Heart left ventricle (tissue), 16 donors: Measurements from ENCODE around the gene PHLPP2. TPM values are rescaled to one million over a fixed set of nuclear protein-coding genes. Genes with fewer than 3 reads are reported as not detected.

ENCODE experiments used
- ATAC-seq, 4 donors: fragments of 200-7000 bp; cut with Tn5 transposase; one replicate each; pipeline ENCODE4 v1.9.1; 2020 to 2022; ENCODE audit warnings: moderate library complexity in 4 of 4, mild to moderate bottlenecking in 3 of 4, moderate number of reproducible peaks in 1 of 4
- DNase-seq, 5 donors: peaks; one replicate each; pipeline ENCODE4 v3.0.0-alpha.2; 2020
- H3K27ac ChIP-seq, 12 donors: fragments of 200-600 bp; sonication (generic) in 4 of 12; one replicate each; pipeline versions ENCODE4 v1.5.0 to v1.8.0; 2016 to 2022; ENCODE audit warnings: mild to moderate bottlenecking in 2 of 12
- H3K27me3 ChIP-seq, 9 donors: fragments of 200-600 bp; sonication (generic) in 2 of 9; one replicate each; pipeline versions ENCODE4 v1.5.1 to v1.8.0; 2016 to 2022; ENCODE audit warnings: mild to moderate bottlenecking in 3 of 9
- H3K36me3 ChIP-seq, 9 donors: fragments of 200-600 bp; sonication (generic) in 2 of 9; one replicate each; pipeline versions ENCODE4 v1.5.0 to v1.8.0; 2018 to 2022; ENCODE audit warnings: mild to moderate bottlenecking in 2 of 9
- H3K4me1 ChIP-seq, 12 donors: fragments of 200-600 bp; sonication (generic) in 4 of 12; one replicate each; pipeline versions ENCODE4 v1.5.0 to v1.8.0; 2016 to 2022; ENCODE audit warnings: mild to moderate bottlenecking in 3 of 12
- H3K4me3 ChIP-seq, 12 donors: fragments of 200-600 bp; sonication (generic) in 4 of 12; one replicate each; pipeline versions ENCODE4 v1.5.0 to v1.8.0; 2017 to 2022; ENCODE audit warnings: mild to moderate bottlenecking in 9 of 12, moderate library complexity in 4 of 12
- H3K9me3 ChIP-seq, 12 donors: fragments of 200-600 bp; sonication (generic) in 4 of 12; one replicate each; pipeline versions ENCODE4 v1.5.0 to v1.8.0; 2016 to 2022; ENCODE audit warnings: mild to moderate bottlenecking in 1 of 12
- POLR2A ChIP-seq, 2 donors: fragments of 450-650 bp; IDR thresholded peaks; one replicate each; pipeline ENCODE4 v1.6.1; 2017; ENCODE audit warnings: antibody characterized with exemption in 2 of 2, mild to moderate bottlenecking in 2 of 2, moderate library complexity in 2 of 2
- WGBS, 4 donors: extraction: QIAGEN DNeasy Blood & Tissue Kit in 2 of 4; methylation state at CpG; one replicate each; pipeline versions ENCODE4 v1.1.5 to v1.1.7; 2013 to 2018; 5-methylcytosine and 5-hydroxymethylcytosine counted together
- intact Hi-C, 10 donors: fragments of 100-400 bp; cut with DNase I; formaldehyde crosslinking; loops; one replicate each; pipeline versions ENCODE4 v1.11.1 to v1.14.2; 2022
- long read RNA-seq, 3 donors: library from polyadenylated mRNA; unstranded; transcript quantifications; one replicate each; pipeline ENCODE4 v2.0.0, GENCODE V29; 2020 to 2021
- polyA plus RNA-seq, 2 donors: library from polyadenylated mRNA; stranded (reverse); fragments of 200-250 nt; gene quantifications; one replicate each; pipeline ENCODE4 v1.2.3, GENCODE V29; 2013
- total RNA-seq, 9 donors: library from RNA; depleted of rRNA in 2 of 9; stranded (reverse); fragments of >200 nt in 2 of 9; fragmentation: NEBNext Ultra II Directional in 3 of 9; extraction: Animal tissue kit (Norgen Biotek cat#: 25700) in 3 of 9; gene quantifications; one replicate each; pipeline versions ENCODE4 v1.1.0 to v1.2.4, GENCODE V29; 2016 to 2023
- TF ChIP-seq, protein P1 (sequence below), 12 donors: fragments of 200-600 bp; sonication (generic) in 4 of 12; IDR thresholded peaks; one replicate each; pipeline versions ENCODE4 v1.5.0 to v1.8.0; 2018 to 2022; ENCODE audit warnings: antibody characterized with exemption in 12 of 12, mild to moderate bottlenecking in 5 of 12
- donor health status: ischemic (EF 13 %, LVEDD 7.1; RV severe dilation, severe dysfunction).
- donor health status: healthy with polysubstance abuse.
- donor health status: DM: no; HTN: yes; CAD: no.
- donor health status: DM: no; HTN: no; CAD: no.
- donor health status: ischemic (EF 25% LVEDD 6.9; RV normal size, moderate dysfunction).
- donor health status: ischemic (EF 25% LVEDD 5.7; RV mildly dilated, moderate dysfunction).
- donor health status: healthy.
- donor health status: DM: yes; HTN: yes; CAD: no.
- donor health status: ischemic (EF 35%, LVEDD 5.7; RV mildly dilated, moderate dysfunction).
- donor health status: nonischemic (EF 11% LVEDD 7.7; RV severe dilation, severe dysfunction).
- donor health status: DM: yes; HTN: yes; CAD: no.
- donor health status: PGD.
- donor health status: ischemic (EF 29% LVEDD 5.4; RV normal size, mild dysfunction).
- donor health status: nonischemic (EF 23%, LVEDD 6.1; RV moderate dilation, normal function).

The PHLPP2 gene
- total RNA-seq, result 1 to 10 TPM; 2.5 to 7.4 (median 3.6) TPM
- polyA plus RNA-seq, result 1 to 10 TPM in 1 of 2 donors, under 1 TPM in 1; 0.99 to 1.6 TPM
- long read RNA-seq, donor 1, partial matches to known transcripts, result 0 of 1 reads
- long read RNA-seq, donor 1, other reads (novel, unspliced or antisense), result 1 of 1 reads
- long read RNA-seq, donor 2, partial matches to known transcripts, result 0 of 1 reads
- long read RNA-seq, donor 2, other reads (novel, unspliced or antisense), result 1 of 1 reads
- long read RNA-seq, donor 3, full-length matches to known transcripts, result 1 of 3 reads
- long read RNA-seq, donor 3, partial matches to known transcripts, result 1 of 3 reads
- long read RNA-seq, donor 3, other reads (novel, unspliced or antisense), result 1 of 3 reads

DNA sequence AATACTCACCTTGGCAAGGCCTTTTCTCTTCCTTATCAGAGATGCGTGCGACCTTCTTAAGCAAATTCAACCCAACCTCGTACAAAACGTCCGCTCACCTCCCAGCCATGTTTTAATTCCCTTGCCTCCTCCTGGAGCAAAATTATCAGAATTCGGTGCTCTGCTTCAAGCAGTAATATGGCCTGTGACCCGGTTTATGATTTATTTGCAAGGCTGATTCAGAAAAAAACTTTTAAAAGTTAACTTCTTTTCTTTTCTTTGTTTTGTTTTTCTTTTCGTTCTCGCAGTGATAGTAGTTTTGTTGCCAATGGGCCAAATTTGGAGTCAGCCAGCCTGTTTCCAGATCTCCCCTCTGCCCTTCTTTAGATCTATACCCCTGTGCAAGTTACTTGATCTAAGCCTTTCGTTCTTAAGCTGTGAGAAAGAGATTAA is at the start of gene PHLPP2:
Gene PHLPP2 (minus strand): TSS at position 382 of the 432 bp plus-strand sequence. CDS start 9,906 bp downstream, outside the sequence.
- ATAC-seq (no peak), DNase-seq (no peak)
- 32 to 49% (median 35%) methylated on average over 10 of the region's 10 CpGs for WGBS, 4 donors
- intact Hi-C loops, result no loop called here
- H3K27ac ChIP-seq, result peak within 1 kb of the TSS; percentile 80 to 93 (median 86)
- H3K36me3 ChIP-seq, result peaks cover 0 to 5% (median 0%) of the 10 kb centered on the region in 9 donors
- peak within 1 kb of the TSS; percentile 69 to 97 (median 89) for H3K4me3 ChIP-seq
- TF ChIP-seq POLR2A (IDR thresholded peaks at IDR 0.05), result no peak
- TF ChIP-seq, protein P1, sequence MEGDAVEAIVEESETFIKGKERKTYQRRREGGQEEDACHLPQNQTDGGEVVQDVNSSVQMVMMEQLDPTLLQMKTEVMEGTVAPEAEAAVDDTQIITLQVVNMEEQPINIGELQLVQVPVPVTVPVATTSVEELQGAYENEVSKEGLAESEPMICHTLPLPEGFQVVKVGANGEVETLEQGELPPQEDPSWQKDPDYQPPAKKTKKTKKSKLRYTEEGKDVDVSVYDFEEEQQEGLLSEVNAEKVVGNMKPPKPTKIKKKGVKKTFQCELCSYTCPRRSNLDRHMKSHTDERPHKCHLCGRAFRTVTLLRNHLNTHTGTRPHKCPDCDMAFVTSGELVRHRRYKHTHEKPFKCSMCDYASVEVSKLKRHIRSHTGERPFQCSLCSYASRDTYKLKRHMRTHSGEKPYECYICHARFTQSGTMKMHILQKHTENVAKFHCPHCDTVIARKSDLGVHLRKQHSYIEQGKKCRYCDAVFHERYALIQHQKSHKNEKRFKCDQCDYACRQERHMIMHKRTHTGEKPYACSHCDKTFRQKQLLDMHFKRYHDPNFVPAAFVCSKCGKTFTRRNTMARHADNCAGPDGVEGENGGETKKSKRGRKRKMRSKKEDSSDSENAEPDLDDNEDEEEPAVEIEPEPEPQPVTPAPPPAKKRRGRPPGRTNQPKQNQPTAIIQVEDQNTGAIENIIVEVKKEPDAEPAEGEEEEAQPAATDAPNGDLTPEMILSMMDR (IDR thresholded peaks at IDR 0.05), result no peak
- no peaks in the 10 kb centered on the region for H3K9me3 ChIP-seq
- no peaks in the 10 kb centered on the region for H3K27me3 ChIP-seq
- H3K4me1 ChIP-seq, result peaks cover 0 to 43% (median 19%) of the 10 kb centered on the region in 12 donors

- no peak for ATAC-seq
- intact Hi-C loops, result no loop called here
- no peaks in the 10 kb centered on the region for H3K27me3 ChIP-seq
- no peak overlapping the region for H3K4me3 ChIP-seq
- no peaks in the 10 kb centered on the region for H3K9me3 ChIP-seq
- TF ChIP-seq, protein P1 (IDR thresholded peaks at IDR 0.05), result no peak
- TF ChIP-seq POLR2A (IDR thresholded peaks at IDR 0.05), result no peak
- no peak overlapping the region for H3K27ac ChIP-seq
- H3K4me1 ChIP-seq, result peaks cover 0 to 12% (median 2%) of the 10 kb centered on the region in 12 donors
- DNase-seq, result no peak
- H3K36me3 ChIP-seq, result peaks cover 2 to 89% (median 80%) of the 10 kb centered on the region in 9 donors
Observed at GRCh38 chr16:71771571-71771970, 47.1 kb upstream of the PHLPP2 start.

DNA sequence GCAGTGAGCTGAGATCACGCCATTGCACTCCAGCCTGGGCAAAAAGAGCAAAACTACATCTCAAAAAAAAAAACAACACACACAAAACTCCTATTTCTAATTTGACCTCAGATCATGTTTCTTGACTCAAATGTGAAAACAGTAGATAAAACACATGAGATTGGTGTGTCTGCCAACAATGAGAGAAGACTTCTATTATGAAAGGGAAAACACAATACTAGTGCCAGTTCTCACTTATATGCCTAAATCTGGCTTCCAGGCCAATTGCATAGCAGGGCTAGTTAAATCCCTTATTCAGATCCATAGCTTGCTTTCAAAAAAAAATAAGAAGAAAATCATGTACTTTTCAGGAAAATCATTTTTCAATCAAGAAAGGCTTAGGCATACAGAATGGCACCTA is 44.7 kb upstream of the PHLPP2 start:
- intact Hi-C loops, result no loop called here
- H3K36me3 ChIP-seq, result peaks cover 2 to 99% (median 88%) of the 10 kb centered on the region in 9 donors

GRCh38 chr16:71767060-71767900 is 42.8 kb upstream of the PHLPP2 start:
- H3K27me3 ChIP-seq, result no peaks in the 10 kb centered on the region
- 77 to 84% (median 84%) methylated on average over 3 of the region's 3 CpGs for WGBS, 4 donors

More for the DNA sequence above, 44.7 kb upstream of the PHLPP2 start:
- TF ChIP-seq POLR2A (IDR thresholded peaks at IDR 0.05), result no peak
- Histone ChIP-seq H3K27me3 (no peaks in the 10 kb centered on the region), H3K9me3 (no peaks in the 10 kb centered on the region), H3K4me3 (no peak overlapping the region), H3K27ac (no peak overlapping the region), H3K4me1 (peaks cover 0 to 17% (median 3%) of the 10 kb centered on the region in 12 donors)
- ATAC-seq, result no peak
- no peak for DNase-seq
- 95 to 100% (median 99%) methylated on average over 1 of the region's 1 CpG for WGBS, 4 donors

More at GRCh38 chr16:71767060-71767900, 42.8 kb upstream of the PHLPP2 start:
- Histone ChIP-seq H3K9me3 (no peaks in the 10 kb centered on the region), H3K4me1 (peaks cover 0 to 17% (median 3%) of the 10 kb centered on the region in 12 donors), H3K27ac (no peak overlapping the region), H3K36me3 (peaks cover 2 to 99% (median 88%) of the 10 kb centered on the region in 9 donors), H3K4me3 (no peak overlapping the region)
- DNase-seq (no peak), ATAC-seq (no peak)
- intact Hi-C loops, result no loop called here
- TF ChIP-seq, protein P1 (IDR thresholded peaks at IDR 0.05), result no peak
- no peak for TF ChIP-seq POLR2A (IDR thresholded peaks at IDR 0.05)
